ENCODE results near the gene RBMS3.

- TF ChIP-seq ZNF138 (CRISPR knock-in tag; conservative IDR thresholded peaks at IDR 0.05) (no peak), USF2 (CRISPR knock-in tag; IDR thresholded peaks at IDR 0.05) (no peak), E2F5 (CRISPR knock-in tag; IDR thresholded peaks at IDR 0.05) (no peak), CTCF (IDR thresholded peaks at IDR 0.05) (no peak), ATF2 (CRISPR knock-in tag; IDR thresholded peaks at IDR 0.05; ENCODE audit: borderline replicate concordance, low read depth) (no peak), RELA (CRISPR knock-in tag; IDR thresholded peaks at IDR 0.05; ENCODE audit: borderline replicate concordance) (no peak), ZBTB43 (CRISPR knock-in tag; IDR thresholded peaks at IDR 0.05) (no peak), ZNF263 (CRISPR knock-in tag; IDR thresholded peaks at IDR 0.05; ENCODE audit: low read depth) (no peak)
Observed at GRCh38 chr3:29554566-29554965, 273.7 kb downstream of the RBMS3 start.

Data from WTC11 (cell line).